HG03135 (cell line): Measurements from ENCODE around the gene MRPL49.
A peak's percentile ranks its signal among the peaks of the same experiment; 100 is the strongest.

Experiments
- ATAC-seq: cut with Tn5 transposase; IDR thresholded peaks from one replicate; pipeline ENCODE4 v1.9.1; 2021; ENCODE audit warnings: mild to moderate bottlenecking, moderate library complexity; ENCODE audit not compliant: unreplicated experiment

MRPL49 gene

GRCh38 chr11:65102142-65103095 lies 19.7 kb upstream of the MRPL49 start:
- no peak for ATAC-seq

DNA sequence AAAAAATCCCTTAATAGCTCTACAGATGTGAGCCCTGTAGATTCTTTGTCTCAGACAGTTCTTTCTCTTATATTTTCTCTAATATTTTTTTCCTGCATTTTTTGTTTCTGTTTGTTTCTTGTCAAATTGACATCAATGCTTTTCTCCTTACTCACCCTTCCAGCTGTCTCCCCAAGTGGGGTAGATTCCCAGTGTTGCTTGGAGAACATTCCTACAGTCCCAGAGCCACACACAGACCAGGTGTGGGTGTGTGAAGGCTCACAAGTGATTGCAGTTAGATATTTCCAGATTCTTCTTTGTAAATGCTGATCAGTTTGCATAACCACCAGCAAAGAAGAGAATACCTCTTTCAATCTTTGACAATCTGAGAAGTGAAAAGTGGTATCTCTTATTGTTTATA lies 18.6 kb upstream of the MRPL49 start:
- no peak for ATAC-seq

DNA sequence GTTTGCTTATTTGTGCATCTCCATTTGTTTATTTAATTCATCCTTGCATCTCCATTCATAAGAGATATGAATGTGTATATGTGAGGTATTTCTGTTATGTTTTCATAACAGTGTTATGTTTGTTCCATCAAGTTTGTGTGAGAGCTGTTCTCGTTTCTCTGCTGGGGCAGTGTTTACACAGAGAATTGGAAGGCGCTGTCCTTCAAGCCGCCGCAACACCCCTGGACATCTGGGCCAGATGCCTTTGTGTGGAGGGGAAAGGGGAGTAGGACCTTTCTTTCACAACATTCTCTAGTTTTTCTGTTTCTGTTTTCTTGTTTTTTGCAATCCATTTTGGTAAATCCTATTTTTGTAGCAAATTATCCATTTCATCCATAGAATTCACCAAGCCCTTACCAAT lies 17.5 kb upstream of the MRPL49 start:
- ATAC-seq = no peak

DNA sequence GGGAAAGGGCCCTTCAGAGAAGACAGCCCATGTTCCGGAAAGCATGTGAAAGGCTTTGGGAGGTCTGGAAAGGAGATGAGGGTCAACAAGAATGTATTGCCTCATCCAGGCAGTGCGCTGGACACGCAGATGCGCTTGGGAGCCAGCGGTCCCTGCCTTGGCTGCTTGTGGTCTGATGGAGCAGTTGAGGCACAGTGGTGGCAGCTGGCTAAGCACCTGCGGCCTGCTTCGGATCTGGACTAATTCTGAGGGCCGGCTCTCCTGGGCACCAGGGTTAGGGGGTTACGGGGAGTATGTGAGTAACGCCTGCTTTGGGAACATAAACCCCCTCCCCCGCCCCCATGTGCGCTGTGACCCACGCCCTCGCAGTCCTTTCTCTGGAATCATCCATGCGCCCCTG lies 15.0 kb upstream of the MRPL49 start:
- no peak for ATAC-seq

GRCh38 chr11:65107751-65108468 lies 14.2 kb upstream of the MRPL49 start:
- ATAC-seq = no peak

- no peak for ATAC-seq
Observed at GRCh38 chr11:65108469-65109123, 13.5 kb upstream of the MRPL49 start.

GRCh38 chr11:65109231-65110198 lies 12.6 kb upstream of the MRPL49 start:
- ATAC-seq = no peak

GRCh38 chr11:65110354-65110861 lies 11.7 kb upstream of the MRPL49 start:
- ATAC-seq = no peak

DNA sequence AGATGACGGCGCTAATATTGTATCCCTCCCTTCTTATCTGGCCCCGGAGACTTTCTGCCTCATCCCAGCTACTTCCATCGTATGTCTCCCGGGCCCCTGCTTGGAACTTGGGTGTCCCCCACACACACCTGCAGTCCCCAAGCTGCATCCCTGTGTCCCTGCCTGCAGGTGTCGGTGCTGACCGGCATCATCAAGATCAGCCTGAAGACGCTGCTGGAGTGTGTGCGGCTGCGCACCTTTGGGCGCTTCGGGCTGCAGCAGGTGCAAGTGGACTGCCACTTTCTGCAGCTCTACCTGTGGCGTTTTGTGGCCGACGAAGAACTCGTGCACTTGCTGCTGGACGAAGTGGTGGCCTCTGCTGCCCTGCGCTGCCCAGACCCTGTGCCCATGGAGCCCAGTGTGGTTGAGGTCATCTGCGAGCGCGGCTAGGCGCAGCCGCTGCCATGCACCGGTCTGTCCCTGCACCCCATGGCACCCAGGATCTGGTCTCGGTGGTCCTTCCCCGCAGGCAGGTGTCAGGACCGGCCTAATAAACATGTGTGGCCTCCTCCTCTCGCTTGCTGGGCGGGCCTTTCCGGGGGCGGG lies 10.9 kb upstream of the MRPL49 start:
- no peak for ATAC-seq

DNA sequence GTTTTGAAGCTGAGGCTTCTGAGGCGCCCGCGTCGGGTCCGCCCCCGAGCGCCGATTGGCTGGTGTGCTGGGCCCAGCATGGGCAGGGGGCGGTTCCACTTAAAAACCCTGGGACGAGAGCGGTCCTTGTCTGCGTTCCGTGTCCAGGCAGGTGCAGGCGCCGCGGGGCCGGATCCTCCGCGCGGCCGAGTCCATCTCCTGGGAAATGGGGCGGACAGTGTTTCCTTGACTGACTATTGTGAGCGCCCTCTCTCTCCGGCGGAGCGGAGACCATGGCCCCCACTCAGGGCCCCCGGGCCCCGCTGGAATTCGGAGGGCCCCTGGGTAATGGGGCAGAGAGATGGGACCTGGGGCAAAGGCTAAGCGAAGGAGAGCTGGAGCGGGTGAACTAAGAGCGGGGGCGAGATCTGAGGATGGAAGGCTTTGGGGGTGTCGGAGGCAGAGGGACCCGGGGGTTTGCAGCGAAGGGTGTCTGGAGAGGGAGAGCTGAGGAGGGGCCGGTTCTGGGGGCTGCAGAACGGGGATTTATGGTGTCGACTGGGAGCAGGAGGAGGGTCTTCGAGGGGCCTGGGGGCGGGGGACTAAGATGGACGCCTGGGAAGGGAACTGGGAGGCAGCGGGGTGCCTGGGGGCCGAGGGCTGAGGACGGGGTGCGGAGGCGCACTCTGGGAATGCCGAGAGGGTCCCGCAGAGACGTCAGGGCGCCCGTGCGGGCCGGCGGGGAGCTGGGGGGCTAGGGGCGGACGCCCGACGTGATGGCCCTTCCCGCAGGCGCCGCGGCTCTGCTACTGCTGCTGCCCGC lies 10.2 kb upstream of the MRPL49 start, which contains the start of gene TM7SF2:
TM7SF2 (plus strand) TSS at position 129 of the 802 bp plus-strand sequence; CDS start at position 273, 144 bp downstream.
- peak; percentile 57 for ATAC-seq

DNA sequence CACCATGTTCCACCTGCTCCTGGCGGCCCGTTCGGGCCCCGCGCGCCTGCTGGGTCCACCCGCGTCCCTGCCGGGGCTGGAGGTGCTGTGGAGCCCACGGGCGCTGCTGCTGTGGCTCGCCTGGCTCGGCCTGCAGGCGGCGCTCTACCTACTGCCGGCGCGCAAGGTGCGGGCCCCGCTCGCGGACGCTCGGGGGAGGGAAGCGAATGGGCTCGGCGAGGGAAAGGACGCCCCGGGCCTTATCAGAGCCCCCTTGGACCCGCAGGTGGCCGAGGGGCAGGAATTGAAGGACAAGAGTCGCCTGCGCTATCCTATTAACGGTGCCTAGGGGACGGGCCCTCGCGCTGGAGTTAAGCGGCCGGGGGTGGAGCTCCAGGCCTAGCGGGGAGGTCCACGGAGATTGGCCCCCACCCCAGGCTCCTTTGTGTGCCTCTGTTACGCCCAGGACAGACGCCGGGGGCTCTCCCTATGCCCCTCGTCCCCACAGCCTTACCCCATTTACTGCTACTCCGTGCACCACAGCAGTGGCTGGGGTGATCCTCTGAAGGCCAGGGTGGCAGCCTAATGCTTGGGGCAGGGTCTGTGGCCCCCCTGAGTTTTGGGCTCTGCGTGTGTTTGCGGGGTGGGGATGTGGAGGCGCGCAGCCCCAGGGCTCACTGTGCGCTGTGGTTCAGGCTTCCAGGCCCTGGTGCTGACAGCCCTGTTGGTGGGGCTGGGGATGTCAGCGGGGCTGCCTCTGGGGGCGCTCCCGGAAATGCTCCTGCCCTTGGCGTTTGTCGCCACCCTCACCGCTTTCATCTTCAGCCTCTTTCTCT lies 9.4 kb upstream of the MRPL49 start:
- no peak for ATAC-seq

GRCh38 chr11:65113361-65113756 lies 8.8 kb upstream of the MRPL49 start:
- no peak for ATAC-seq

- no peak for ATAC-seq
Observed at GRCh38 chr11:65113839-65114238, 8.3 kb upstream of the MRPL49 start.

GRCh38 chr11:65114538-65115171 lies 7.5 kb upstream of the MRPL49 start:
- ATAC-seq = no peak

DNA sequence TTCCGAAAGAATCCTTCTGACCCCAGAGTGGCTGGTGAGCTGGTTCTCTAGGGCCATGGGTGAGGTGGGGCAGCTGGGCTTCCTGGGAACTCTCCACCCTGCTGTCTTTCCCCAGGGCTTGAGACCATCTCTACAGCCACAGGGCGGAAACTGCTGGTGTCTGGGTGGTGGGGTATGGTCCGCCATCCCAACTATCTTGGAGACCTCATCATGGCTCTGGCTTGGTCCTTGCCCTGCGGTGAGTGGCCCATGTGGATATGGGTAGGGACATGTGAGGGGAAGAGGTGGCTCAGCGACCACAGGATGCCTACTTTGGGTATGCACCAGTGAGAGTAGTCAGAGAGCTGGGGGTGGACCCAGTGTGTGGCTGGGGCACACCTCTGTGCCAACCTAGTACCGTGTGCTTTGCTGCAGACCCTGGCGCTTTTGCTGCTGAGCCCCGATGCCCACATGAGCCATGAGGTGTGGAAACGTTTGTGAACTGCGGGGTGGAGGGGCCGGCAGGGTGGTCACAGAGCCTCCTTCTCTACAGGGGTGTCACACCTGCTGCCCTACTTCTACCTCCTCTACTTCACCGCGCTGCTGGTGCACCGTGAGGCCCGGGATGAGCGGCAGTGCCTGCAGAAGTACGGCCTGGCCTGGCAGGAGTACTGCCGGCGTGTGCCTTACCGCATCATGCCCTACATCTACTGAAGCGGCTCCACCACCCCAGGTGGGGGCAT lies 6.6 kb upstream of the MRPL49 start:
- no peak for ATAC-seq

DNA sequence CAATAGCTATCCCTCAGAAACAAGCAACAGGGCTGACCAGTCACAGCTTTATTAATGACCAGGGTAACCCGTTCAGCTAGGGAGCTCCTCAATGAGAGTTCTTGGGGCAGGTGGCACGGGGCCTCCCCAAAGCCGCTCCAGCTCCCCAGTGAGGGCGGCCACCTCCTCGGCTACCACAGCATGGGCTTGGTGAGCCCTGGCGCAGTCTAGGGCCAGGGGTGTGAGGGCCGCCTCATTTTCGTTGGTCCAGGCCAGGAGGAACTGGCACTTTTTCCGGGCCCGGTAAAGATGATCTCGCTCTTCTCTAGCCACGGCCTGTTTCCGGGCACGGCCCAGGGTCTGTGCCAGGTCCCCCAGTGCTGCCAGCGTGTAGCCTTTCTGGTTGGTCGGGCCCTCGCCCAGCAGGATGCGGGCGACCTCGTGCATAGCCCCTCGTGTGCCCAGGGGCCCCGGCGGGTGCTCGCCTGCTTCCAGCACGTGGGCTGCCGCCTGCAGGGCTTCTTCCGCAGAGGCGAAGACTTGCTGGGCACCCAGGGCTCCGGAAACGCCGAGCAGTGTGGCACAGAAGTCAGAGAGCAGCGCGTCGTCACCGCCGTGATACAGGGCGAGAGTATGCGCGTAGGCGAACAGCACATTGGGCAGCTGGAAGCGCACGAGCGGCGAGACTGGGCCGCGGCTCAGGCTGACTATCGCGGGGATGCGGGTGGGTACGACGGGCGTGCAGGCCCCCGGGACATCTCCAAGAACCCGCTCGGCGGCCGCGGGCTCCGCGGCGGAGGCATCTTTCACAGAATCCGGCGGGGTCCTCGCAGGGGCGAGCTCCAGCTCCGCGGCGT lies 5.5 kb upstream of the MRPL49 start:
- ATAC-seq = no peak
